T-helper 22 cell (primary cell): ENCODE data around the gene CRYBB2.
"Not testable (repeated sequence)": the region's sequence is repeated elsewhere in the genome, so short reads cannot be mapped to it uniquely, and the experiment has no call there.

Experiments used
- DNase-seq: peaks from one replicate; pipeline ENCODE4 v3.0.0-alpha.2; 2020; ENCODE audit warnings: low read depth

CRYBB2 gene

DNA sequence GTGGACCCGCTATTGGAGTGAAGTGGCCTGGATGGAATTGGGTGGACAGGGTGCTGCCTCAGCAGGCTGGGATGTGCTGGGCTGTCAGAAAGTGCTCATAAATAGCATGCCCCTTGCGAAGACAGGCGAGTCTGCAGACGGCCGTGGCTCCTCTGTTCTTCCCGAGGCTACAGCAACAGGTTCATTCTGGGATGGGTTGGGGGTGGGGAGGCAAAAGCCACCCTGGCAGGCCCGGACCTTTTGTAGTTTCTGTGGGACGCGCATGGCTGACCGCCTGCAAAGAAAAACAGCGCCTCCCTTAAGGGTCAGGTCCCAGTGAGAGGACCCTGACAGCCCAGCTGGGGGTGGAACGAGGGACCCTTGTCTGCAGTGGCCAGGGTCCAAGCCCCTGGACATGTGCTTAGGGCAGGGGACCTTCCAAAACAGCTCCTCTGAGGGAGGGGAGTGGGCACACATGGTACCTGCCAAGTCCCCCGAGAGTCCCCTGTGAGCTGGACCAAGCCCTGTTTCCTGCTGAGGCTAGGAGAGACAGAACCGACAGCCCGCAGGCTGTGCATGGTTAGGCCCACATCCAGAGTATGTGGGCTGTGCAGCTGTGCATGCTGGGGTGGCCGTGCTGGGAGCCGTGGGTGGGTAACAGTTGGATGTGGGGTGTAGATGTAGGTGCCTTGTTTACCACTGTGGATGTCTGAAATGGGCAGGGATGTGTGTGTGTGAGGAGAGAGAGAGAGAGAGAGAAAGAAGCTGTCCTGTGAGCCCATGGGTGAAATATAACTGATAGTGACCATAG lies 19.5 kb upstream of the CRYBB2 start, which contains the start of gene CRYBB3:
Gene CRYBB3 (plus strand): TSS at position 128 of the 790 bp plus-strand sequence. CDS start 1,539 bp downstream, outside the sequence.
- DNase-seq: no peak

DNA sequence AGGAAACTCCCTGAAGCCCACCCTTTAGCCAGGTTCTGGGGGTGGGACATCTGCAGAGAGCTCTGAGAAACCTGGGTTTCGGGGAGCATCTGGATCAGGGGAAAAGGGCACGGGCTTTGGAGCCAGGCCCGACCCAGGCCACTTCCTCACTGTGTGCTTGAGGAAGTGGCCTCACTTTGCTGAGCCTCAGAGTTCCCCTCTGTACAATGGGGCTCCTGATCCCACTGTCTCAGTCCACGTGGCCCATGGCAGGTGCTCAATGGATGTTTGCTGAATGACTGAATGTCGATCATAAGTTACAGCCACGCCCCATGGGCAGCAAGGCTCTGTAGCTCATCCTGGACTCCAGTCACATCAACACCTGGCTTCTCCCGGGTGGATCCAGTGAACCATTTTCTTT lies 18.5 kb upstream of the CRYBB2 start:
- no peak for DNase-seq

DNA sequence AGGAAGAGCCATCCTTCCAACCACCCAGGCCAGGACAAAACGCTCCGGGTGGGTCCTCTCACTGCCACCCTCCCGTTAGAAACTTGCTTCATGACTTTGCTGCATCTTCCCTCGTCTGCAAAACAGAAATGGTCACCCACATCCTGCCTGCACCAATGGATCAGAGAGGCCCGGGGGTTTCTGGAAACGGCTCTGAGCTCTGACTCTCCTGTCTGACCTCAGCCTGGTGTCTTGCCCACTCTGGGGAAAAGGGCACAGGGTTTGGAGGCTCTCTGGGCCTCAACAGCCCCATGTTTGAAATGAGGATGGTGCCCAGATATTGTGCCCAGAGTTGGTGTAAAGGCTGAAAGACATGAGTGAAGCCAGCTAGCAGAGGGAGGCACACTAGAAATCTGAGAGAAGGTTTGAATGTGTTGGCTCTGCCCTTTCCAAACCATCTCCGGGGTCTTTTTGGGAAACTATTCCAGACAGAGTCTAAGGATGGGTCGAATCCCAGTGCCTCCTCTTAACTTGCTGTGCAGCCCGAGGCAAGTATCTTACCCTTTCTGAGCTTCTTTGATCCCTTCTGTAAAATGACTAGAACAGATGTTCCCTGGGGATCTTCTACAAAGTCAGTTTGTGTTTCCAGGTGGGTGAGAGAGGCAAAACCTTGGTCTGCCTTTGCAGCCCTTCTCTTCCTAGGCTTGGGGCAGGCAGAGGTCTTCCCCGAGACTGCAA lies 17.7 kb upstream of the CRYBB2 start:
- DNase-seq: no peak

DNA sequence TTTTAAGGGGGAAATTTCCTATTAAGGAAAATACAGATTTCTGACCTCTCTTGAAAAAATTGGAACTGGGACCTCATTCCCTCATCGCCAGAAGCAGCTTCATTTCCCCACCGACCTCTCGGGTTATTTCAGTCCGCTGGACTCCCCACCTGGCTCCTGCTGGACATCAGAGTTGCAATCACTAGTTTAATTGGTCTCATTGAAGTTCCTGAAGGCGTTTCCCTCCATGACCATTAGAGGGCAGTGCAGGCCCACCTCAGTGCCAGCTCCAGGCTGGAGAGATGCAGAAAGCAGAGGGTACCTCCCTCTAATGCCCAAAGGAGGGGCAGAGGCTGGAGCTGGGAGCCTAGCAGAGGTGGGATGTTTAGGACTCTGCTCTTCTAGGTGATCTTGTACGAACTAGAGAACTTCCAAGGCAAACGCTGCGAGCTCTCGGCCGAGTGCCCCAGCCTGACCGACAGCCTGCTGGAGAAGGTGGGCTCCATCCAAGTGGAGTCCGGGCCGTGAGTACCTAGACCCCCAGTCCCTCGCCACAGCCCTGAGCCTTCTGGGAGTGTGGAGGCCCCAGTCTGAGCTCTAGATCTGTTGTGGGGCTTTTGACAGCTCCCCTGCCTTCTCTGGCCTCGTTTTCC lies 17.0 kb upstream of the CRYBB2 start:
- no peak for DNase-seq

DNA sequence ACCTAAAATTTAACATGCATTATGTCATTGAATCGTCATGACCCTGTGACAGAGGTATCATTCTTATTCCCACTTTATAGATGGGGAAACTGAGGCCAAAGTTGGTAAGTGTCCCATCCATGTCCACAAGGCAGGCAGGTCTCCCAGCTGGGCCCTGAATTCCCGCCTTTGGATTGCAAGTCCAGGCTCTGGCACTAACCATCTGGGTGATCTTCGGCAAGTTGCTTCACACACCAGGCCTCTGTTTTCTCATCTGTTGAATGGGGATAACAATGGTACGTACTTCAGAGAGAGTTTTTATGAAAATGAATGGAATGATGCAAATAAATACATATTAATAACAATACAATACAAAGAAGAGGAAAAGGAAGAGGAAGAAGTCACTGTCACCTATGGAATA lies 16.4 kb upstream of the CRYBB2 start:
- DNase-seq: no peak

DNA sequence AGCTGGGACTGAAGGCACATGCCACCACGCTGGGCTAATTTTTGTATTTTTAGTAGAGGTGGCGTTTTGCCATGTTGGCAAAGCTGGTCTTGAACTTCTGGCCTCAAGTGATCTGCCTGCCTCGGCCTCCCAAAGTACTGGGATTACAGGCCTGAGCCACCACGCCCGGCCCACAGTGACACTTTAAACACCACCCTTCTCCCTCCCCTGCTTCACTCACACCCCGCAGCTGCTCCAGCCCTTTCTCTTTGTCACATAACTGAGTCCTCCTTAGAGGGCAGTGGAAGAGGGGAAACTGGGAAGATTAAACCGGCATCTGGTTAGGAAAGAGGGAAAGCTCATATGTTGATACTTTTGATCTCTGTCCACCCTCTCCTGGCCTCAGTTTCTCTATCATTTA lies 14.9 kb upstream of the CRYBB2 start:
- DNase-seq: not testable (repeated sequence)

DNA sequence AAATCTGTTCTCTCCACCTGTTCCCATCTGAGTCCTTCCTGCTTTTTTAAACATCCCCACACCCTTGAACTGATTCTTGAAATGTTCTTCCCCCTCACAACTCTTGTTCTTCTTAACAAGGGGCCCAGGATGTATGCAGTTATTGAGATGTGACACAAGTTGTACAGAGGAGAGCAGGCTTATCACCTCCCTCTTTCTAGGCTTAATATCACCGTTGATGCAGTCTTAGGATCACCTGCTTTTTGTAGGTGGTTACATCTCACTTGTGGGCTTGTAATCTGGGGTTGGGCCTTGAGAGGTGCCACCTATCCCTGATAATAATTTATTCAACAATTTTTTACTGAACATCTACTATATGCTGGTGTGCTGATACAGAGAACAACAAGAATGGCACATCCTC lies 13.6 kb upstream of the CRYBB2 start:
- no peak for DNase-seq

DNA sequence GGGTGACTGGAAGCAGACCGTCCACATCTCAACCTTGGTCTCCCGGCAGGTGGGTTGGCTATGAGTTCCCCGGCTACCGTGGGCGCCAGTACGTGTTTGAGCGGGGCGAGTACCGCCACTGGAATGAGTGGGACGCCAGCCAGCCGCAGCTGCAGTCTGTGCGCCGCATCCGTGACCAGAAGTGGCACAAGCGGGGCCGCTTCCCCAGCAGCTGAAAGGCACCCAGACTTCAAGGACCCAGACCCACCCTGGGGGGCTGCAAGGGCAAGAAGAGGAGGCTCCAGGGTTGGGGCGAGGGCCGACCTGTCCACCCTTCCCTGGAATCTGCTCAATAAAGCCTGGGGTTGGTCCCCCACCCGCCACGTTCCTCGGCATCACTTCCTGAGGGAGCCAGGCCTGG lies 12.4 kb upstream of the CRYBB2 start:
- no peak for DNase-seq

DNA sequence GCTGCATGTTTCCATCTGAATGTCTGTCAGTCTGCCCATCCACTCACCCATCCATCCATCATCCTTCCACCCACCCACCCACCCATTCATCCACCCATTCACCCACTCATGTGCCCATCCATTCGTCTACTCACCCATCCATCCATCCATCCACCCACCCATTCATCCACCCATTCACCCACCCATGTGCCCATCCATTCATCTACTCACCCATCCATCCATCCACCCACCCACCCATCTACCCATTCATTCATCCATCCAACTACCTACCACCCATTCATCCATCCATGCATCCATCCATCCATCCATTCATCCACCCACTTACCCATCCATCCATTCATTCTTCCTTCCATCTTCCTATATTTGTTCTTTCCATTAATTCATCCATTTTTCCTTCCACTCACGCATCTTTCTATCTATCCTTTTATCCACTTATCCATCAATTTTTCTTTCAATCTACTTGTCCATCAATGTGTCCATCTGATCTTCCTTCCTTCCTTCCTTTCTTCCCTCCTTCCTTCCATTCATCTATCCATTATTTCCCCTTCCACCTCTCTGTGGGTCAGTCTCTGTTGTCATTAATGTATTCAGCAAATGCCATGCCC lies 11.8 kb upstream of the CRYBB2 start:
- DNase-seq: no peak

DNA sequence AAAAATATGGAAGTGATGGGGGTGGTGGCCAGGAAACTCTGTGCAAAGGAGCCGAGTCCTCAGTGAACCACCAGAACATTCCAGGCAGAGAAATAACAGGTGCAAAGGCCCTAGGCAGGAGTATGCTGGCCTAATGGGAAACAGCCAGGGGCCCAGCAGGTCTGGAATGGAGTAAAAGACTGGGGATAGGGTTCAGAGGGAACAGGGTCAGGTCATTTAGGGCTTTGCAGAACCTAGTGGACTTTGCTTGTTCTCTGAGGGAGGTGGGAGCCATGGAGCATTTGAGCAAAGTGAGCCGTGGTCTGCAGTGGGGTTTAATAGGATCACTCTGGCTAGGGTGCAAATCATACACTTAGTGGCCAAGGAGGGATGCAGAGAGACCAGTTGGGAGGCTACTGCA lies 11.1 kb upstream of the CRYBB2 start:
- DNase-seq: no peak

DNA sequence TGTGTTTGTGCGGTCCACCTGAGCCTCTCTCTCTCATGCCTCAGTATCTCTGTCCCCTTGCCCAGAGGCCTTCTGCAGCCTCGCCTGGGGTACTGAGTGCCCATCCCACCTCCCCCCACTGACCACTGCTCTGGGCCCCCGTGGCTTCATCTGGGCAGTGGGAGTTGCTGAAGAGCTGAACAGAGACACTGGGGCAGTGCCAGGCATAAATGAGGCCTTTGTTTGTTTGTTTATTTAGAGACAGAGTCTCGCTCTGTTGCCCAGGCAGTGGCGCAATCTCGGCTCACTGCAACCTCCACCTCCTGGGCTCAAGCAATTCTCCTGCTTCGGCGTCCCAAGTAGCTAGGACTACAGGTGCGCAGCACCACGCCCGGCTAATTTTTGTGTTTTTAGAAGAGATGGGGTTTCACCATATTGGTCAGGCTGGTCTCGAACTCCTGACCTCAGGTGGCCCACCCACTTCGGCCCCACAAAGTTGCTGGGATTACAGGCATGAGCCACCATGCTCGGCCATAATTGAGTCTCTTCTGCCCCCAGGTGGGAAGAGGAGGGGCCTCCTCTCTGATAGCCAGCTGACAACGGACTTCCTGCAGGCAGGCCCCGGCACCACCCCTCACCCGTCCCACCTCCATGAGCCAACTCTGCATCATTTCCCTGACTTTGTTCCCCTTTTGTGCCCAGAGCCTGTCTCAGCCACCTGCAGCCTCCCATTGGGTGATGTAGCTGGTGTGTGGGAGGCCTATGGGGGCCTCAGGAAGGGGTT lies 10.5 kb upstream of the CRYBB2 start:
- no peak for DNase-seq

DNA sequence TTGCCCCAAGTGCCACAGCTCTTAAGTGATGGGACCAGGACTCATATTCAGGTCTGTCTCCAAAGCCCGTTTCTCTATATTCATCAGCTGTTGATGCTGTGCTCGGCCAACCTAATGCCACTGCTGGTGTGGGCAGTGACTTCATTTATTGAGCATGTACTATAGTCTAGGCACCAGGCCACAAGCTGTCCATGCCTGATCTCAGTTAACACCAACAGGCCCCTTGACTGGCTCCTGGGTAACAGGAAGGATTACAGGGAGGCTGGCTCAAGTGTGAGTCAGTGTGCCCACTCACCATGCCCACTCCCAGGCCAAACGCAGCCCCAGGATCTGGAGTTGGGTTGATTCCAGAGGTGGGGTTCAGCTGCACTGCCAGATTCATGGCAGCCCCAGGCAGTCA lies 8.6 kb upstream of the CRYBB2 start:
- DNase-seq: no peak

DNA sequence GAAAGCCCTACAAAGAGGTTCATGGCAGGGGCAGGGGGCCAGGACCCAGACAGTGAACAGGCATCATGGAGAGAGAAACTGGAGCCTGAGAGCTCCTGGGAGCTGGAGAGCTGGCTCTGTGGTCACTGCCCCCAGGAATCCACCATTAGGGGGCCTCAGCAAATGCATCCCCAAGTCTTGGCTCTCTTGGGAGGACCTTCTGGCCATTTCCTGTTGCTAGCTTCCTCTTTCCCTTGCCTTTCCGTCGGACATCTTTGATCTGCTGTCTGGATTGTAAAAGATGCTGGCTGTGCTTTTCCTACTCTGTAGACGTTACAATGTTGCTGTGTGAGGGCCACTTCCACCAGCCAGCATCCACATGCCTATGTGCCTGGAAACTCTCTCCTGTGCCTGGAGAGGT lies 7.1 kb upstream of the CRYBB2 start:
- DNase-seq: no peak

DNA sequence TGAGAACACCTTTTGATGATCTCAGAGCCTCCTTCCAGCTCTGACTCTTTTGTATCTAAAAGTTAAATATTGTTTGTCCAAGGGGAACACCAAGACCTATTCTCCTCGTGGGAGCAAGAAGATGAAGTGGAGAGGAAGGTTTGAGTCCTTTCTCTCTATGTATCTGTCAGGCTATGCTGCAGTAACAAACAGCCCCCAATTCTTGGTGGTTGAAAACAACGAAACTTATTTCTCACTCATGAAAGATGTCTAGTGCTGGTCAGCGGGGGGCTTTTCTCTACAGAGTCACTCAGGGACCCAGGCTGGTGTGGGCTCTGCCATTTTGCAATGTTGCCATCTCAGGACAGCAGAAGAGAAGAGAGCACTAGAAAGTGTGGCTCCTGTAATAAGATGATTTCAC lies 6.2 kb upstream of the CRYBB2 start:
- DNase-seq: no peak

DNA sequence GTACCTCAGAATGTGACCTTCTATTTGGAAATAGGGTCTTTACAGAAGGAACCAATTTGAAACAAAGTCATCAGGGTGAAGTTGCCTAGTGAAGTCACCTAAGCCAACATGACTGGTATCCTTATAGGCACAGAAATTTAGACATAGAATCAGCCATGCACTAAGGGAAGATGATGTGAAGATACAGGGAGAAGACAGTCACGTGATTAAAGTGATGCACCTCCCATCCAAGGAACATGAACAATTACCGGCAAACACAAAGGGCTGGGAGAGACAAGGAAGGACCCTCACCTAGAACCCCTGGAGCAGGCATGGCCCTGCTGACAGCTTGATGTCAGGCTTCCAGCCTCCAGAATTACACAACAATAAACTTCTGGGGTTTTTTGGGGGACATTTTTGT lies 3.2 kb upstream of the CRYBB2 start:
- no peak for DNase-seq

DNA sequence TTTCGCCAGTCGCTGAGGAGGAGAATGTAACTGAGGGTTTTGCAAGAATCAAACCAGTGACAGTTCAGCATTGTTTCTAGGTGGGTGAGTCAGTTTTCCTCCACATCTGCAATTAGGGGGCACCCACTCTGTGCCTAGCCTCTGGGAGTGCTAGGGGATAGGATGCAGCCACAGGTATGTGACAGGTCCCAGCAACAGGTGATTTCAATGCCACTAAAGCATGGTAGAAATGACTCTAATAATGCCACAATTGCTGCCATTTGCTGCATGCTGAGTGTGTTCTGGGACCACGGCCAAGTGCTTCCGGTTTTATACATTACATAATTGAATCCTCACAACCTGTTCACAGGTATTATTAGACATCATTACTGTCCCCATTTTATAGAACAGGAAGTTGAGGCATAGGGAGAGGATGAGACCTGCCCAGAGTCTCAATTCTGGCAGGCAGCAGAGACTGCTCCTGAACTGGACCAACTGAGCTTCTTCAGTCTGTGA lies 556 bp downstream of the CRYBB2 start:
- DNase-seq: no peak

DNA sequence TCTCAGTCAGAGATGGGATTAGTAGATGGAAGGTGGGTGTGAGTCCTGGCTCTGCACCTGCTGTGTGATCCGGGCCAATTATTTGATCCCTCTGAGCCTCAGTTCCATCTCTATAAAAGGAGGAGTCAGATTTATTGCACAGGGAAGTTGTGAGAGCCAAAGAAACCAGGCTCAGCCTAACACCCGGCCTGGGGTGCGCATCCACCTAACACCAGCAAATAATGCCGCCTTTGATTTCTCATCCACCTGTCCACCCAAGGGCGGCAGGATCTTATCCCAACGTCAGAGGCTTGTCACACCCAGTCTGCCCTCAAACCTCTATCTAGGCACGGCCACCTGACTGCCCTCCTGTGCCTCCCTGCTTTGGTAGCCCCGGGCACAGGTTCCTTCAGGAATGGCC lies 2.4 kb downstream of the CRYBB2 start:
- DNase-seq: no peak

DNA sequence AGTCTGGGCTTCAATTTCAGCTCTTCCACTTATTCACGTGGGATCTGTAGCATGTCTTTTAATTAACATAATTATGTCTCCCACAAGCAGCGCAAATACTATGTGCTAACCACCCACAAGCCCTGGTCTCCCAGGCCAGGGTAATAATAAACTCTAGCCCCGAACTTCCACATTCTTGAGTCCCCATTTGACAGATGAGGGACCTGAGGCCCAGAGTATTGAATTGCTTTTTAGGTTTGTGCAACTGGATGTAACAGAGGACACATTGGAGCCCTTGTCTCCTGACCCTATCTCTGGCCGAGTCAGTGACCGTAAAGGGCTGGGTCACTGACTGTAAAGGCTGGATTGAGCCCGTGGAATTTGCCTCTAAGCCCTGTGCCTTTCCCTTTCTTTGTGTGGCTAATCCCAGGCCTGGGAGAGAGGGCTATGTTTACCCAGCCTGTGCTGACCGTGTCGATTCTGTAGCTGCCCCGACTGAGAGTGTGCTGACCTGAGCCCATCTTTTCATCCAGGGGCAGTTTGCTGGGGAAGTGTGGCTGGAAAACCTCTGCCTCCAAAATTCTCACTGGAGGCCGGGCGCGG lies 3.9 kb downstream of the CRYBB2 start:
- no peak for DNase-seq

DNA sequence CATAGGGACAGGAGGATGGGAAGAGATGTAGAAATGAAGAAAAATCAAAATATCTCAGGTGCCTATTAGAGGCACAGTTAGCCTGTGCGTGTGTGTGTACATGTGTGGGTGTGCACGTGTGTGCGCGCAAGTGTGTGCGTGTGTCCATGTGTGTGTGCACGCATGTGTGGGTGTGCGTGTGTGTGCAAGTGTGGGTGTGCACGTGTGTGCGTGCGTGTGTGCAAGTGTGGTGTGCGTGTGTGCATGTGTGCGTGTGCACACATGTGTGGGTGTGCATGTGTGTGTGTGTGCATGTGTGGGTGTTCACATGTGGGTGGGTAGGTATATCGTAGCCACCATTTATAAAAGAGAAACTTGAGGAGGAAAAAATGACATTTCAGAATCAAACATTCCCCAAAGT lies 9.4 kb downstream of the CRYBB2 start:
- no peak for DNase-seq

DNA sequence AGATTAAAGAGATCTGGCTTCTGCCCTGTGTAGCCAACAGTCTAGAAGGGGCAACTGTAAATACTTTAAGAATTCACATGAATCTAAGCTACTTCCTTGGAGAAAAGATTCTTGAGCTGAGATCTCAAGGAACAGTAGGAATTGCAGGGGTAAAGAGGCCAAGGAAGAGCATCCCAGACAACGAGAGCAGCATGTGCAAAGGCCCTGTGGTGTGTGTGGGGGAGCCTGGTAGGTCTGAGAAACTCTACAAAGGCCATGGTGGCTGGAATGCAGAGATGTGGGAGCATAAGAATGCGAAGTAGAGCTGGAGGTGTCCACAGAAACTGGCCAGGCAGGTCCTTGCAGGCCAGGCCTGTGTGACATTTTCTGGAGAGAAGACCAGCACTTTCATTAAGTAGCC lies 11.3 kb downstream of the CRYBB2 start:
- not testable (repeated sequence) for DNase-seq

DNA sequence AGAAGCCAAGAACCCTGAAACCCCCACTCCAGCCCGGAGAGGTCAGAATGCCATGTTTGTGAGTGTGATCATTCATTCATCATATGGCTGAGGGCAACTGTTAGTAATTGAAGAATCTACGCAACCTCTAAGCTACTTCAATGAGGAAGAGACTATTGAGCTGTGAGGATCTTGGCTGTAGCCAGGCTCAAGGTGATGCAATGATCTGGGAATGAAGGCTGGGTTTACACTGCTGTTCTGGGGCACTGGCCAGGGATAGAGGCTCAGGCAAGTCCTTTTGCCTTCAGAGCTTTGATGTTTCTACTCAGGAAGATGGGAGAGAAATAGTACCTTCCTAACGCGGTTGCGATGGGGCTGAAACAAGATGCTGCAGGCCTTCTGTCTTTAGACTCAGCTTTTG lies 12.9 kb downstream of the CRYBB2 start:
- DNase-seq: no peak
